D721Med (cell line): ENCODE data around the gene DCAF15.

Experiments used
- DNase-seq: peaks from one replicate; pipeline ENCODE4 v3.0.0; 2011; ENCODE audit warnings: low spot score; ENCODE audit not compliant: insufficient read length
- FAIRE-seq: peaks from 2 replicates; lab custom pipeline; 2011; peaks lifted over from hg19 to GRCh38; lab: Jason Lieb, UNC
- CTCF ChIP-seq: IDR thresholded peaks from 2 replicates; pipeline ENCODE4 v1.5.1; 2012; ENCODE audit warnings: mild to moderate bottlenecking, control low read depth; ENCODE audit not compliant: insufficient read depth; ENCODE audit errors: missing control alignments

The DCAF15 gene

GRCh38 chr19:13995017-13995728 lies 42.9 kb downstream of the DCAF15 start:
- TF ChIP-seq CTCF, result no peak
- FAIRE-seq, result no peak
- DNase-seq, result no peak

GRCh38 chr19:13995878-13996765 lies 43.8 kb downstream of the DCAF15 start:
- FAIRE-seq, result no peak
- no peak for DNase-seq
- TF ChIP-seq CTCF, result no peak

- no peak for DNase-seq
- no peak for FAIRE-seq
- no peak for TF ChIP-seq CTCF
These were observed 44.8 kb downstream of the DCAF15 start for GRCh38 chr19:13996928-13997630.

GRCh38 chr19:13997631-13997962 lies 45.3 kb downstream of the DCAF15 start:
- no peak for FAIRE-seq
- no peak for TF ChIP-seq CTCF

GRCh38 chr19:13998426-13998825 lies 46.1 kb downstream of the DCAF15 start:
- FAIRE-seq, result no peak

More at GRCh38 chr19:13997631-13997962, 45.3 kb downstream of the DCAF15 start:
- DNase-seq, result no peak

GRCh38 chr19:13999085-13999484 lies 46.8 kb downstream of the DCAF15 start:
- no peak for FAIRE-seq
- TF ChIP-seq CTCF, result no peak
- DNase-seq, result no peak

More at GRCh38 chr19:13998426-13998825, 46.1 kb downstream of the DCAF15 start:
- TF ChIP-seq CTCF, result no peak
- DNase-seq, result no peak
